ENCODE data around the gene XIRP1.

XIRP1 gene

DNA sequence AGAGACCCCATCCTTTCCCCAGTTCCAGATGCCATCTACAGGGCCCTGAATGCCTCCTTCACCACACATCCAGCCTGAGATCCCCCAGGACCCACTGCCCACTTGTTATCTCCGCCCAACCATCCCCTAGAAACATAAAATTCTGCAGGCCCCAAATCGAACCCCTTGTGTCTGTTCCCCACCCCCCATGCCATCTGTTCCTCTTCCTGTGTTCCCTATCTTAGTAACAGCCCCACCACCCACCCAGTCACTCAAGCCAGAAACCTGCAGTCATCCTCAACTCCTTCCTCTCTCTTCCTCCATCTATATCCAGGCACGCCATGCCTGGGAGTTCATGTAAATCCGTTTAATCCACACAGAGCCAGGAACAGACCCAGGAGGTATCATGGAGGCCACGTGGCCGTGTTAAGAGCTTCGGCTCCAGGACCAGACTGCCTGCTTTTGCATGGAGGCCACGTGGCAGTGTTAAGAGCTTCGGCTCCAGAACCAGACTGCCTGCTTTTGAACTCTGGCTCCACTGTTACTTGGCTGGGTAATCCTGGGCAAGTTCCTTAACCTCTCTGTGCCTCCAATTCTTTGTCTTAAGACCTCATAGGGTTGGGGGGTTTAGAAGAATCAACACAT, 43.8 kb downstream of the XIRP1 start:
- H3K27ac ChIP-seq: peak overlapping the region; percentile 92
- TF ChIP-seq, protein P1, sequence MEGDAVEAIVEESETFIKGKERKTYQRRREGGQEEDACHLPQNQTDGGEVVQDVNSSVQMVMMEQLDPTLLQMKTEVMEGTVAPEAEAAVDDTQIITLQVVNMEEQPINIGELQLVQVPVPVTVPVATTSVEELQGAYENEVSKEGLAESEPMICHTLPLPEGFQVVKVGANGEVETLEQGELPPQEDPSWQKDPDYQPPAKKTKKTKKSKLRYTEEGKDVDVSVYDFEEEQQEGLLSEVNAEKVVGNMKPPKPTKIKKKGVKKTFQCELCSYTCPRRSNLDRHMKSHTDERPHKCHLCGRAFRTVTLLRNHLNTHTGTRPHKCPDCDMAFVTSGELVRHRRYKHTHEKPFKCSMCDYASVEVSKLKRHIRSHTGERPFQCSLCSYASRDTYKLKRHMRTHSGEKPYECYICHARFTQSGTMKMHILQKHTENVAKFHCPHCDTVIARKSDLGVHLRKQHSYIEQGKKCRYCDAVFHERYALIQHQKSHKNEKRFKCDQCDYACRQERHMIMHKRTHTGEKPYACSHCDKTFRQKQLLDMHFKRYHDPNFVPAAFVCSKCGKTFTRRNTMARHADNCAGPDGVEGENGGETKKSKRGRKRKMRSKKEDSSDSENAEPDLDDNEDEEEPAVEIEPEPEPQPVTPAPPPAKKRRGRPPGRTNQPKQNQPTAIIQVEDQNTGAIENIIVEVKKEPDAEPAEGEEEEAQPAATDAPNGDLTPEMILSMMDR (conservative IDR thresholded peaks at IDR 0.05): no peak
- no peak for TF ChIP-seq ZFX (IDR thresholded peaks at IDR 0.05)

DNA sequence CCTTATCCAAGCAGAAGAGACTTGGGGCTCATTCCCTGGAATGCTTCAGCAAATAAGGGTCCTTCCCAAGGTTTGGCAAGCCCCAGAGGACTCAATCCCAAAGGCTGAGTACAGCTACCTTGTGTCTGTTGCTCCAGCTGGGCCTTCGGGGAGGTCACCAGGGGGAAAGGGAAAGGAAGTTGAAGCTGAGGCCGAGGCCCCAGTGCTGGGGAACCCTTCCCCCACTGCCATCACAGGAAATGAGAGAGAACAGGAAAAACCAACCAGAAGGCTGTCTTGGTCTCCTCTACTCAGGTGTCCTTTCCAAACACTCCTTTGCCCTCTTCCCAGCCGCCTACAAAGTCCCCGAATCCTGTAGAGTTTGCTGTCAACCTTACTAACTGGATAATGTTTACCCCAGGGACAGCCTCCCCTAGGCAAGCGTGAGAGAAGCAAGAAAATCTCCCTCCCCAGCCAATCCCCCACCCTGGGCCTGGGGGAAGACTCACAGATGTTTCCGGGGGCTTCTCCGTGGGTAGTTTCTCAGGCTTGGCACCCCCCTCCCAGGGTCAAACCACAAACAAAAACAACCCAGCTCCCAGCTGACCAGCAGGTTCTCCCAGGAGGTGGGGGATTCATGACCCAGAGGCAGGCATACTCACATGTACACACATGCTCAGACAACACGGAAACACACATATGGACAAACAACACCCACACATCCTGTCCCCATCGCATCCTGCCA, 44.5 kb downstream of the XIRP1 start:
- H3K27ac ChIP-seq: peak overlapping the region; percentile 92
- TF ChIP-seq, protein P1 (conservative IDR thresholded peaks at IDR 0.05): no peak
- TF ChIP-seq ZFX (IDR thresholded peaks at IDR 0.05): no peak

DNA sequence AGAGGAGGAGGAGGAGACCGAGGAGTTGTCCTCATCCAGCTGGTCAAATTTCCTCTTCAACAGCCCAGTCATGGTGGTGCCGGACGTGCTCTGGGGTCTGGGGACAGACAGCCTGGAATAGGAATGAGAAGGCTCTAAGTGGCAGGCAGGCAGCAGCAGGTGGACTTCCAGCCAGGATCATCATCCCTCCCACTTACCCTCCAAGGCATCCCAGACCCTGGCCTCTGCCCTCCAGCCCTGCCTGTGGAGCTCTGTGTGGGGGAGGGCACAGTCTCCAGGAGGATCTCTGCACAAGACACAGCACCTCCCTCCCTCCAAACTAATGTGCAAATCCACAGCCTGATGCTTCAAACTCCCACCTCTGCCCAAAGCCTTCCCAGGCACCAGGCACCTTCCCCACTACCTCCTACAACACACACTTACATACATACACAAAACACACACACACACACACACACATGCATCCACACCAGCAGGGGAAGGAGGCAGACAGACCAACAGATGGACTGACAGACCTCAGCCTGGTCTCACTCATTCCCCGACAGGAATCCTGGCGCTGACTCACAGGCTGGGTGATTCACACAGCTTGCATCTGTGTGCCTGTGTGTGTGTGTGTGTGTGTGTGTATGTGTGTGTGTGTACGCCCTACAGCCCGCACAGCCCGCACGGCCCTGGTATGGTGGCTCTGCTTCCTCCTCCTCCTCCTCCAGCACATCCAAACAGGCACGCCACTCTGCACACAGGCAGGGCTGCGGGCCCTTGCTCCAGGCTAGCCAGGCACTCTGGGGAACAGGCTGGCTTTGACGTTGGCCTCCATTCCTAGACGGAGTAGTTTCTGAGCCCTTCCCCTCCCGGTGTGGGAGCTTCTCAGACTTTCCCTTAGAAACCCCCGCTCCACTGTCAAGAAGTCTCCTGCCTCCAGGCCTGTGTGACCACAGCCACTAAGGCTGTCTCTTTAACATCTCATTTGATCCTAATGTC, 45.5 kb downstream of the XIRP1 start:
- peak overlapping the region; percentile 92; the same call in 1 of the 2 replicates for H3K27ac ChIP-seq
- TF ChIP-seq, protein P1 (conservative IDR thresholded peaks at IDR 0.05): no peak
- no peak for TF ChIP-seq ZFX (IDR thresholded peaks at IDR 0.05)

DNA sequence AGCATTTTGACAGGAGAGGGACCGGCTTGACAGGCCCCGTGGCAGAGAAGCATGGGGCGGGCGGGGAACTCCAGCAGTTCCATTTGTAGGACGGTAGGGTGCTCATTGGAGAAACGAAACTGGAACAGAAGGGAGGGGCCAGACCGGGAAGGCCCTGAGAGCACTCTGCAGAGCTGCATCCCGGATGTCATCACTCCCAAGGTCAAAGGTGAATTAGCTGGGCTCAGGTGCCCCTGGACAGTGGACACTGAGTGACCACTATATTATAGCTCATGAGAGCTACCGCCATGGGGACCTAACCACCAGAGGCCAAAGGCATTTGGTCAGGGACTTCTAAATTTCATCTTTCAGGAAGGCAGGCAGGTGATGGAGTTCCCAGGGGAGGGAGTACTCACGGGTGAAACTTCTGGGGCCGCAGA, 46.3 kb downstream of the XIRP1 start:
- H3K27ac ChIP-seq: no peak overlapping the region
- no peak for TF ChIP-seq ZFX (IDR thresholded peaks at IDR 0.05)
- TF ChIP-seq, protein P1 (conservative IDR thresholded peaks at IDR 0.05): no peak

DNA sequence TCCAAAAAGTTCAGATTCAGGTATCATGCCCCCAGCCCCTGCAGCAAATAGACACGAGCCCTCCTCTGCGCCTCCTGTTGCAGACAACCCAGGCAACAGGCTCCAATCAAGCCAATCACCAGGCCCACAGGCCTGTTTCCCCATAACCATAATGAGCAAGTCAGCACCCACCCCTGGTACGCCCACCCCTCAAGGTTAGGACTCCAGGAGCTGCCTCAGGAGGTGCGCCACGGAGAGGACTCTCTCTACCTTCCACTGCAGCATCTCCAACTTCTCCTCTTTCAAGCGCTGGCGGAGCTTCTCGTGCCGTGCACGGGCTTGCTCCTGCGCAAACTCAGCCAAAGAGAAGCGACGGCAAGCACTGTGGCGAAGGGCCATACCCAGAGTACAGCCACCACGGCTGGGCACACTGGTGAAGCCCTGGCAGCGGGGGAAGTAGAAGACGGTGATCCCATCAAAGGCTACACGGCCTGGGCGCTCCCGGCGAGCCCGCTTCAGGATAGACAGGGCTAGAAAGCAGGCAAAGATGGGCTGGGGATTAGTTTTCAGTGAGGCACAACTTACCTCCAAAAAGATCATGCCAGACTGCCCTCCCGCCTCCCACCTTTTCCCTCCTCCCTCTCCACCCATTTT, 47.5 kb downstream of the XIRP1 start:
- no peak overlapping the region; the same call in 1 of the 2 replicates for H3K27ac ChIP-seq
- no peak for TF ChIP-seq ZFX (IDR thresholded peaks at IDR 0.05)
- TF ChIP-seq, protein P1 (conservative IDR thresholded peaks at IDR 0.05): no peak

DNA sequence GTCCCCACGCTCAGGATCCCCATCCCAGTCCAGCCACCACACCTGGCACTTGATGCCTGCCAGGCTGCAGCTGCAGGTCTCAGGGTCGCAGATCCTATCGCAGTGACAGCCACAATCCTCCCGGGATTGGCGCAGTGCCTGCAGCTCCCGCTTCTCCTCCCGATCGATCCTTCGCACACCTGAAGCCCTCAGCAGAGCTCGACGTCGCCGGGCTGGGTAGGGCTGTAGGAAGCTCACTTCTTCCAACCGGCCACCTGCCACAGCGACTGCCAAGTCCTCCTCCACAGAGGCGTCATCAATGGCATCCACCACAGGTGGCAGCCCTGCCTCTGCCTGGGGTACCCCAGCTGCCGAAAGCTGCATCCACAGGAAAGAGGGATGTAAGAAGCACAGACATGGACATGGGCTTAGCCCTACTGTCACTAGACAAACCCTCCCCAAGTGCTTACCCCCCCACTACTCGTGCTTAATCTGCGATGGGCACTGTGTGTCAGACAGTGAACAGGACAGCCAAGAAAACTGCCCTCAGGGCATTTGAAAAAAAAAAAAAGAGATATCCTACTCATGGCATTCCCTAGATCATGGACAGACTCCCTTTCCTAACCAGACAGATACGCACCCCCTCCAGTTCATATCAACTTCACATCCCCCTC, 48.2 kb downstream of the XIRP1 start:
- no peak for TF ChIP-seq ZFX (IDR thresholded peaks at IDR 0.05)
- TF ChIP-seq, protein P1 (conservative IDR thresholded peaks at IDR 0.05): no peak
- peak overlapping the region; percentile 81; the same call in 1 of the 2 replicates for H3K27ac ChIP-seq
